BJ (cell line): ENCODE data around the gene U2AF2. TPM values are rescaled to one million over a fixed set of nuclear protein-coding genes. Genes with fewer than 3 reads are reported as not detected.

Experiments
- CTCF ChIA-PET: fragments of 350-600 bp; formaldehyde crosslinking; extraction: SDS; loops from one replicate; lab custom pipeline; 2021; ENCODE audit warnings: antibody characterized with exemption, inconsistent platforms; lab: Yijun Ruan, JAX
- POLR2A ChIA-PET: fragments of 300-600 bp; sonication (Branson Sonifier 250); formaldehyde crosslinking; extraction: SDS; loops from one replicate; lab custom pipeline; 2021; ENCODE audit warnings: antibody characterized with exemption; lab: Charles Lee
- DNase-seq: peaks from one replicate; pipeline ENCODE4 v3.0.0-alpha.2; 2011; ENCODE audit warnings: low read depth
- H3K27me3 ChIP-seq: 2 replicates; pipeline ENCODE4 v1.6.0; 2011; ENCODE audit warnings: low read length; ENCODE audit not compliant: control insufficient read depth, insufficient read depth
- H3K36me3 ChIP-seq: 2 replicates; pipeline ENCODE4 v1.5.1; 2011; ENCODE audit warnings: low read length; ENCODE audit not compliant: control insufficient read depth, insufficient read depth
- H3K4me3 ChIP-seq: 2 replicates; pipeline ENCODE4 v1.5.1; 2011; ENCODE audit warnings: low read depth, mild to moderate bottlenecking, control low read depth, low read length
- CTCF ChIP-seq: IDR thresholded peaks from 2 replicates; pipeline ENCODE4 v1.5.1; 2011; ENCODE audit warnings: low read depth, mild to moderate bottlenecking, control low read depth, inconsistent platforms, low read length, moderate library complexity; ENCODE audit not compliant: insufficient read depth
- polyA minus RNA-seq: library from RNA; depleted of rRNA, polyadenylated mRNA; stranded (reverse); fragments of >200 nt; gene quantifications from 2 replicates; pipeline ENCODE4 v1.2.3, GENCODE V29; 2011; rRNA and poly(A)+ RNA removed
- polyA plus RNA-seq: library from polyadenylated mRNA; depleted of rRNA; stranded (reverse); fragments of >200 nt; gene quantifications from 2 replicates; pipeline ENCODE4 v1.2.3, GENCODE V29; 2011; rRNA removed

Gene U2AF2
- polyA plus RNA-seq (152 and 170 TPM in 2 replicates), polyA minus RNA-seq (65.9 and 93.2 TPM in 2 replicates)

- peak within 1 kb of the TSS; percentile 97 for H3K4me3 ChIP-seq
- ChIA-PET POLR2A (interaction anchor here (0.6 to 0.9 kb wide), 3 partner anchors 15 to 182 kb away, joined by 3 to 10 read pairs (median 4); no protein-coding TSS in a partner anchor), CTCF (interaction anchor here (0.6 to 1.7 kb wide), 19 partner anchors 9 to 655 kb away, joined by 3 to 18 read pairs (median 5); partner anchors contain the start of genes FIZ1, ZNF580, ZNF581 and ZNF865)
- DNase-seq: peak; percentile 31
- no peak for TF ChIP-seq CTCF
- H3K27me3 ChIP-seq: no peaks in the 10 kb centered on the region
- H3K36me3 ChIP-seq: peaks cover 7% of the 10 kb centered on the region; the same call in 1 of the 2 replicates
These were observed at the start of gene U2AF2 for GRCh38 chr19:55654868-55655647. Gene U2AF2 (plus strand): TSS chr19:55655035. CDS start chr19:55655105, 70 bp downstream.

GRCh38 chr19:55605207-55605636 lies 49.6 kb upstream of the U2AF2 start:
- Histone ChIP-seq H3K27me3 (no peaks in the 10 kb centered on the region), H3K36me3 (peaks cover 4% of the 10 kb centered on the region; the same call in 1 of the 2 replicates), H3K4me3 (peak overlapping the region; percentile 90)
- ChIA-PET CTCF (interaction anchor here (0.9 to 2.4 kb wide), 19 partner anchors 14 to 464 kb away, joined by 3 to 40 read pairs (median 8); partner anchors contain the start of gene ZNF784), POLR2A (no interaction called here)
- DNase-seq: peak; percentile 83
- TF ChIP-seq CTCF: no peak

GRCh38 chr19:55605637-55606470 lies 49.0 kb upstream of the U2AF2 start, which contains the start of gene ZNF865:
Gene ZNF865 (plus strand): TSS chr19:55605647. CDS start chr19:55613619, 7,972 bp downstream.
- TF ChIP-seq CTCF: peak; percentile 88
- peaks cover 6% of the 10 kb centered on the region; the same call in 1 of the 2 replicates for H3K36me3 ChIP-seq
- no peaks in the 10 kb centered on the region for H3K27me3 ChIP-seq
- DNase-seq: no peak
- H3K4me3 ChIP-seq: peak within 1 kb of the TSS; percentile 90
- POLR2A ChIA-PET: no interaction called here
- CTCF ChIA-PET: interaction anchor here (0.6 to 2.4 kb wide), 28 partner anchors 13 to 1467 kb away, joined by 3 to 40 read pairs (median 4); partner anchors contain the start of genes ZNF579 and ZNF784

- Histone ChIP-seq H3K27me3 (no peaks in the 10 kb centered on the region), H3K36me3 (peaks cover 6% of the 10 kb centered on the region; the same call in 1 of the 2 replicates), H3K4me3 (peak overlapping the region; percentile 90)
- CTCF ChIA-PET: interaction anchor here (0.6 to 2.4 kb wide), 27 partner anchors 12 to 1467 kb away, joined by 3 to 40 read pairs (median 4); partner anchors contain the start of genes ZNF579 and ZNF784
- TF ChIP-seq CTCF: no peak
- no peak for DNase-seq
- POLR2A ChIA-PET: no interaction called here
These were observed 48.4 kb upstream of the U2AF2 start for GRCh38 chr19:55606471-55606787.
